Body of pancreas (tissue), 4 donors: ENCODE data around the gene PCNX1.

Experiments used
- CTCF ChIP-seq, 7 experiments: fragments of 450-650 bp in 4 of 7; fragments of 200-600 bp in 3 of 7; sonication (generic) in 3 of 7; IDR thresholded peaks; one replicate each; pipeline ENCODE4 v1.5.1; 2016 to 2019; ENCODE audit warnings: antibody characterized with exemption in 7 of 7
- POLR2A ChIP-seq, 3 donors: fragments of 450-650 bp; IDR thresholded peaks; one replicate each; pipeline ENCODE4 v1.6.1; 2016; ENCODE audit warnings: antibody characterized with exemption in 3 of 3, mild to moderate bottlenecking in 2 of 3

DNA sequence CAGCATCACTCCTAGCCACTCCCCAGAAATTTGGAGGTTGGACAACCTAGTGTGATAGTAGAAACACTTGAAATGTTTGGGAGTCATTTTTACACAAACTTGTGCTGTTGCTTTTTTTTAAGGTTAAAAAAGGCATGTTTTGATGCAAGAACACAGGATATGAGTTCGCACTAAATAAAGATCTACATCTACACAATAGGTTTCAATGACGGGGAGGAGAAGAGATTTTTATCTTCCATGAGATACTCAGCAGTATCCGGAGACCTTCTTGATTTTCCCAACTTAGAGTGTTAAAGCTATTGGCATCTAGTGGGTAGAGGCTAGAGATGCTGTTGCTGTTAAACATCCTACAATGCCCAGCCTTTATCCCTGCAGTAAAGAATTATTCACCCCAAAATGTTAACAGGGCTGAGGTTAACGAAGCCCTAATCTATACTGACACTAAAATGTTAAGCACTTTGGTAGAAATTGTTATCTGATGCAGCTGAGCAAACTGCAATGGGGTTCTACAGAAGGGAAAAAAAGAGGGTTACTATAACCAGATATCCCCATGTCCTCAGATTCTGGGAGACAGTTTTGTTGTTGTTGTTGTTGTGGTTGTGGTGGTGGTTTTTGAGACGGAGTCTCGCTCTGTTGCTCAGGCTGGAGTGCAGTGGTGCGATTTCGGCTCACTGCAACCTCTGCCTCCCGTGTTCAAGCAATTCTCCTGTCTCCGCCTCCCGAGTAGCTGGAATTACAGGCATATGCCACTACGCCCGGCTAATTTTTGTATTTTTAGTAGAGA lies 14.0 kb upstream of the PCNX1 start:
- TF ChIP-seq CTCF (IDR thresholded peaks at IDR 0.05): no peak
- TF ChIP-seq POLR2A (IDR thresholded peaks at IDR 0.05): no peak
